ENCODE measurements around the gene DNASE2.
"Not testable (repeated sequence)": the region's sequence is repeated elsewhere in the genome, so short reads cannot be mapped to it uniquely, and the experiment has no call there.

The DNASE2 gene

GRCh38 chr19:12881172-12881808, at the start of gene DNASE2:
Gene DNASE2, minus strand, starts transcription at chr19:12881449. Its CDS starts 74 bp downstream, at chr19:12881375.
- peak; percentile 84 for DNase-seq

DNA sequence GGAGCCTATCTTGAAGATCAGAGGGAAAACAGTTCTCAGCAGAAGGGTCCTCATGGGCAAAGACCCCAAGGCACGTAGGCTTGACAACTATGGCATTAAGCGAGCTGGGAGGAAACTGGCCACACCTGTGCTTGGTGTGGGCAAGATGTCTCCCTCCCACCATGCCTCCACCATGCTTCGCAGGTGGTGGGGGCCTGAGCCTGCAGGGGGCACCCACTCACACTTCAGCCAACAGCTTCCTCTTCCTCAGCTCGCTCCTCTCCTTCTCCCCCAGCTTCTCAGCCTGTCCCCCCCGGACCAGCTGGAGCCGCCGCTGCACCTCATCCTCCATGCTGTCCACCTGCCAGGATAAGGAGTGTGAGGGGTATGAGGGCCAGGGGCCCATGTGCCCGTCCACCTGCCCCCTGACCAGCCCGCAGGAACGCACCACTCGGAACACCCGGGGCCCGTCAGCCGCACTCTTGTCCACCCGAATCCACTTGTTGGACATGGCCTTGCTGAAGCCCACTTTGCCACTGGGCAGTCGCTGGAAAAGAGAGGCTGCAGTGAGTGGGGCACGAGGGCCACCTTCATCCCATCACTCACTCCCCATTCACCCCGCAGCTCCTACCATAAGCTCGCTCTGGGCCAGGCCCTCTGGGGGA, 48.9 kb upstream of the DNASE2 start:
- no peak for DNase-seq

GRCh38 chr19:12924621-12925310, 43.5 kb upstream of the DNASE2 start:
- DNase-seq: no peak

- no peak for DNase-seq
Observed at GRCh38 chr19:12922959-12923358, 41.7 kb upstream of the DNASE2 start.

GRCh38 chr19:12921047-12921446, 39.8 kb upstream of the DNASE2 start:
- no peak for DNase-seq

DNA sequence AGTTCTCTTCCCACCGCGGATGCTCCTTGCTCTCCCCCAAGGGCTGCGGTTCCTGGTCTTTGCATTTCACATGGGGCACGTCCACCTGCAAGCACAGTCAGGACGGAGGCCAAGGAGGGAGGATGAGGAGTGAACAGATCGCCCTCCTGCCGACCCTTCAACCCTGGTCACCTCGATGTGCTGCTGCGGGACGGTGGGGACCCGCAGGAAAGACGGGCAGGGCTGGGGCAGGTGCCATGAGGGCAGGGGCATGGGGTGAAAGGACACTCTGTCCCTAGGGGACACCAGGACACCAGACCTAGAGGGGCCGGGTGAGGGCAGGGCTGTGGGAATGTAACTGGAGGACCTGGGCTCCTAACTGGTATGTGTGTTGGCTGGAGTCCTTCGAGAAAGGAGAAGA, 37.0 kb upstream of the DNASE2 start:
- no peak for DNase-seq

DNA sequence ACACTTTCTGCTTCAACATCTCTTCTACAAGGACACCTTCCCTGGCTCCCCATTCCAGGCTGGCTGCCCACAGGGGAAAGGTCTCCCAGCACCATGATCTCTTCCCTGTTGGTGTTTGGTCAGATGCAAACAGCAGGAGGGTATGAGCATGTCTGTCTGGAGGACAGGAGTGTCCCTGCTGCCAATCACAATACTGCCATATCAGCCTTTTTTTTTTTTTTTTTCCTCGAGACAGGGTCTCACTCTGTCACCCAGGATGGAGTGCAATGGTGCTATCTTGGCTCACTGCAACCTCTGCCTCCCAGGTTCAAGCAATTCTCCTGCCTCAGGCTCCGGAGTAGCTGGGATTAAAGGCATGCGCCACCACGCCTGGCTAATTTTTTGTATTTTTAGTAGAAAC, 34.6 kb upstream of the DNASE2 start:
- not testable (repeated sequence) for DNase-seq

- DNase-seq: no peak
Observed at GRCh38 chr19:12913851-12914690, 32.8 kb upstream of the DNASE2 start.

- peak; percentile 88 for DNase-seq
Observed at GRCh38 chr19:12913011-12913561, 31.8 kb upstream of the DNASE2 start.

DNA sequence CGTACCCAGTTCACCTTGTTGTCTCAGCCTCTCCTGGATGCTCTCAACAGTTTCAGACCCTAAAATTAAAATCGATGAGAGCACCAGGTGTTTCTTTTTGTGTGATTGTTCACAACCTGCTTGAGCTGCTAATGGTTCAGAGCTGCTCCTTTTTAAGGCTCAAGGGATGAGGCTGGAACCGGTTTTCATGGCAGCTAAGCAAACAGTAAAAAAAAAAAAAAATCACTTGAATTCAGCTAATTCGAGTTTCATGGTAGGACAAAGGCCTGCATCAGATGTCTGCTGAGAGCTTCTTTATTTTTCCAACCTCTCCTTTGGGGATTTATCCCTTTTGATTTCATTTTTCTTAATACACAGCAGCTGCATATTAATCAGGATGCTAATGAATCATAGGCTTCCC, 31.3 kb upstream of the DNASE2 start:
- no peak for DNase-seq

DNA sequence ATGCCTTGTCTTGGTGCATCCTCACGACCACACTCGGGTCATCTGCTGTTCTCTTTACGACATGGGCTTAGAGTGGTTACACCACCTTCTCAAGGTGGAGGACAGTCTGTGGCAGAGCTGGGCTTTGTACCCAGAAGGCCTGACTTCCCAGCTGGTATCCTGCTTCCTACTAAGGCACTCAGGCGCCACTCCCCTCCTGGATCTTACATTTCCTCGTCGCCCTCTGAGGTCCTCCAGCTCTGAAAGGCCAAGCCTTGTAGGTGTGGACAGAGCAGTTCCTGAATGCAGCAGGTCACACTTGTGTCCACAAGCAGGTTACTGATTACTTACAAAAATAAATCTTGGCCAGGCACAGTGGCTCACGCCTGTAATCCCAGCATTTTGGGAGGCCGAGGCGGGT, 25.9 kb upstream of the DNASE2 start:
- DNase-seq: no peak

GRCh38 chr19:12899891-12900518, 18.8 kb upstream of the DNASE2 start:
- DNase-seq: no peak

GRCh38 chr19:12896460-12896859, 15.2 kb upstream of the DNASE2 start:
- DNase-seq: no peak

GRCh38 chr19:12893582-12893981, 12.3 kb upstream of the DNASE2 start:
- DNase-seq: no peak

DNA sequence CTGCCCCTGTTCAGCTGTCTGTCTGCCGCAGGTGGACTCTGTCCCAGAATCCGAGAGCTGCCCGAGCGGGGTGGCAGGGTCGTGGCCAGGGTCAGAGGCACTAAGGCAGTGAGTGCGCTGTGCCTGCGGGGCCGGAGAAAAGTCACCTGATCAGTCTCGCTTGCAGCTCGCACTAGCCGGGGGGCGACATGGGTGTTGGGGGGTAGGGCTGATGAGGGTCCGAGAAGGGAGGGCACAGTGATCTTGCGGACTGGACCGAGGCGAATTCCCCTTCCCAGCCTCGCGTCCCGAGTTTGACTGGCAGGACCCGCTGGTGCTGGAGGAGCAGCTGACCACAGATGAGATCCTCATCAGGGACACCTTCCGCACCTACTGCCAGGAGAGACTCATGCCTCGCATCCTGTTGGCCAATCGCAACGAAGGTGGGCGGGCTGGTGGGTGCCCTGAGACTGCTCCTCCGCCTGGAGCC, 10.3 kb upstream of the DNASE2 start:
- DNase-seq: no peak

DNA sequence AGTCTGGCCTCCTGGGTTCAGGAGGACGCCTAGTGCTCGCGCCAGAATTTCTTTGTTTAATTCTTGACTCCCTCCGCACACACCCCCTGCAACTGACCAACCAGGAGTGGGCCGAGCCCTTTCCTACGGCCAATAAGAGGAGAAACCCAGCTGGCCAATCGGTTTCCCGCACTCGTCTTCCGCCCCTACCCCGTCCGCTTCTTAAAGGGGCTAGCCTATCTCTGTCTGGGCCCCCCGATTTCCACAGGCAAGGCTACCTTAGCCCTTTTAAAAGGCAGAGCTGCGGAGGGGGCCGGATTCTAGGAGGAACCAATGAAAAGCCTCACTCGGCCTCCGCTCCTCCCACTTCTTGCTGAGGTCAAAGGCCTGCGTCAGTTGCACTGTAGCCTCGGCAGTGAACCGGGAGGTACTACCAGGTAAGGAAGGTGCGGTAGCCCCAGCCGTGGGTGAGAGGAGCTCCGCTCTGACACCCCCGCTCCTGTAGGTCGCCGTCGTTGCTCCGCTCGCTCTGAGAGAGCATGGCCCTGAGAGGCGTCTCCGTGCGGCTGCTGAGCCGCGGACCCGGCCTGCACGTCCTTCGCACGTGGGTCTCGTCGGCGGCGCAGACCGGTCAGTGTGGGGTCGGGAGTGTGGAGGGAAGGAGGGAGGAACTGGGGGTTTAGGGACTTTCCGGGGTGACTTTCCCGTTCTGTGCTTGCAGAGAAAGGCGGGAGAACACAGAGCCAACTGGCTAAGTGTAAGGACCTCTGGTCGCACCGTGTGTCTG, 9.7 kb upstream of the DNASE2 start, which contains the start of gene GCDH:
GCDH (plus strand) TSS at position 374 of the 766 bp plus-strand sequence; CDS start at position 519, 145 bp downstream.
- peak; percentile 100 for DNase-seq

- not testable (repeated sequence) for DNase-seq
Observed at GRCh38 chr19:12890299-12890786, 9.1 kb upstream of the DNASE2 start.

GRCh38 chr19:12888006-12888603, 6.9 kb upstream of the DNASE2 start:
- no peak for DNase-seq

DNA sequence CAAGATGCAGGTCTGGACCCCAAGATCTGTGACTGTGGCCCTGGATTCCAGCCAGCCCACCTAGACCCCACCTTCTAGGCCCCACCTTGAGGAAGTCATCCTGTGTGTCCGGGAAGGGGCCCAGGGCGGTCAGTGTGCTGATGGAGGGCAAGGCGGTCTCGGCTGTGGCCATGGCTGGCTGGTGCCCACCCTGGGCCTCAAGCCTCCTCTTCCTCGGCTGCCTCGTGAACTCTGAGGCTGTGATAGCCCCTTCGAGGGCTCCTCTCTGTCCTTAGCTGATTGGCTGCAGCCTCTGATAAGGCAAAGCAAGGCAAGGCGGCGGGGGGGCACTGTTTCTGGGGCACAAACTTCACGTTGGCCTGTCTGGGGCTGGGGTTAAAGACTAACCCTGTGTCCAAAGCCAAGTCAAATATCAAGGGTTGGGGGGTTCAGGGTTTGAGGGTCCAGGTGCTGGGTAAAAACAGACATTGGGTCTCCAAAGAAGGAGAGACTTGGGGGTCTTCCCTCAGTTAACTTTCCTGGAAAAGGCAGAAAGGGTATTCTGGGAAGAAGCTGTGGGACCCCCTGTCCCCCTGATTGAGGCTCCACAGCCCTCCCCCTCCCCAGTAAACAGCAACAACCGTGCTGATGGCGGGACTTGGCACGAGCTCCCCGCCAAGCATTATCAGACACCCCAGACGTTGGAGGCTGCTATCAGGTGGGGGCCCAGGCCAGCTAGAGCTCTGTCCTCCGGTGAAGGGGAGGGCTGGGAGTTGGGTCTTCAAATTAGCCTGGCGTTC, 5.9 kb upstream of the DNASE2 start, which contains the start of gene KLF1:
KLF1 (minus strand) TSS at position 233 of the 779 bp plus-strand sequence; CDS start at position 172, 61 bp downstream.
- DNase-seq: no peak

- DNase-seq: no peak
Observed at GRCh38 chr19:12886651-12886968, 5.4 kb upstream of the DNASE2 start.
